Measurements from ENCODE around the gene TRIO.
"Not testable (repeated sequence)": the region's sequence is repeated elsewhere in the genome, so short reads cannot be mapped to it uniquely, and the experiment has no call there.

The TRIO gene

DNA sequence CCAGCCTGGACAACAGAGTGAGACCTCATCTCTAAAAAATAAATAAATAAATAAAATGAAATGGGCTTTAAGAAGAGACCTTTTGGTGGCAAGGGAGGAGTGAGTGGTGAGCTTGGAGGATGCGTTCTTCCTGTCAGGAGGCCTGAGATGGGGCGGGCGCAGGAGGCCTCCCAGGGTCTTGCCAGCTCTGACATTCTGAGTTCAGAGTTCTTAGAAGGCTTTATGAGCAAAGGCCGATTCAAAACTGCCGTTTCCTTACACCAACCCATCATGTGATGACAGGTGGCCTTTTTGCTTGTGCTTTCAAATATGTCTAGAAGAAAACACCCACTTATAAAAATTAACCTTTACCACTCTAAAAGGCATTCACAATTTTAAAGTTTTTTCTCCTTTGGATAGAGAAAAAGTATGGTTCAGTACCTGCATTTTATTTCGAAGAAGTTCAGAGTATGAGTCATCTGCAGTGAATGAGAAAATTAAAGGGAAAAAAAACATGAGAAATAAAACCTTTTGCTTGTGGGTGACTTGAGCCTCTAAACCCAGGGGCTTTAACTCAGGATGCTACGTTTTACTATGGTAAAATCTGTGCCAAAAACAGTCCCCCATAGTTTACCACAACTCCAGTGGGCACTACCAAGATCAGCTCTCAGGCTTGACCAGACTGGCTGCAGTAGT, 281.0 kb downstream of the TRIO start:
- no peak for DNase-seq

DNA sequence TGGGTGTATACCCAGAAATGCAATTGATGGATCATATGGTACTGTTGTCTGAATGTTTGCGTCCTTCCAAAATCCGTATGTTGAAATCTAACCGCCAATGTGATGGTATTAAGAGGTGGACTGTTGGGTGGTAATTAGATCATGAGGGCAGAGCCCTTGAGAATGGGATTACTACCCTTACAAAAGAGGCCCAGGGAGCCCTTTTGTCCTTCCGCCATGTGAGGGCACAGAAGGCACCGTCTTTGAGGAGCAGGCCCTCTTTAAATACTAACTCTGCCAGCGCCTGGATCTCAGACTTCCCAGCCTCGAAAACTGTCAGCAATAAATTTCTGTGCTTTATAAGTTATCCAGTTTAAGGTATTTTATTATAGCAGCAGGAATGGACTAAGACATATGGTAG, 282.4 kb downstream of the TRIO start:
- DNase-seq: no peak

DNA sequence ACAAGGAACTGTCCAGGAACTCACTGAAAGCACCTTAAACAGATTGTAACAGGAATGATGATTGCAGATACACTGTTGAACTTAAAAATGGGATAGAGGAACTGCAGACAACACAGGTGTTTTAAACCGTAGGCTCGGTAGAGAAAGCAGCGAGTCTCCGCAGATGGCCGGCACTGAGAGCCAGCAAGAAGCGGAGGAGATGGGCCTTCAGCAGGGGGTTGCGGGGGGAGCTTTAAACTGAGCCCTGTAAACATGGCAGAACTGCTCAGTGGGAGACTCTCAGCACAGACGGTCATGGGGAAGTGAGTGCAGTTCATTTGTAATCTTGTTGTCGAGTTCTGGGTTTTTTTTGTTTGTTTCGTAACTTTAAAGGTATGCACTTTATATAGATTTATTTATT, 283.4 kb downstream of the TRIO start:
- no peak for DNase-seq

DNA sequence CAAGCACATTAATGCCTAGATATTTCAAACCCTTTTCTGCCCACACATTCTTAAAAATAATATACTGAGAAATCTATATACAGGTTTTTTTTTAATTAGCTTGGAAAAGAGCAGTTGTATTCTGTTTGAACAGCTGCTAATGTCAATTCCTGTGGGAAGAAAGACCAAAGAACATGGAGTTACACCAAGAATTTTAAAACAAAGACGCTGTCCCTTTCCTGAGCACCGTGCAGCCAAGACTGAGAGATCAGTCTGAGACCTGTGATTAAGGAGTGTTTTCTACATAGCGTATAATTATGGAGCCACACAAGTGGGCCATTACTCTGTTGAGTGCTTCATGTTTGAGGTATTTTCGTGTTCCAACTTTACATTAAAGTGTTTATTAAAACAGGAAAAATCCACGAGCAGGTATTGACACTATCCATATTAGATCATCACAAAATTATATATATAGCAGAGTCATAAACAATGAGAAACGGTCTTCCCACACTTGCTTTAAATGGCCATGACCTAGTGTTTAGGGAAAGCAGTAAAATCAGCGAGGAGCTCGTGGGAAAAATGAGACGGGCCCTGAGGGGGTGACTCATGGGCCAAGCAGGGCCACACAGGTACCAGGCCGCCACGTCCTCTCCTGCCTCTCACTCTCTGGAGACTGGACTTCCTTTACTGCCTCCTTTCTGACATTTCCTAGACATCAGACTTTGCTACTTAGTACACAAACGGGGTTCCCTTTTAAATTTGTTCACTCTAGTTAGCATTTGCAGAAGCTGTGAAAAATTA, 285.4 kb downstream of the TRIO start:
- DNase-seq: no peak

DNA sequence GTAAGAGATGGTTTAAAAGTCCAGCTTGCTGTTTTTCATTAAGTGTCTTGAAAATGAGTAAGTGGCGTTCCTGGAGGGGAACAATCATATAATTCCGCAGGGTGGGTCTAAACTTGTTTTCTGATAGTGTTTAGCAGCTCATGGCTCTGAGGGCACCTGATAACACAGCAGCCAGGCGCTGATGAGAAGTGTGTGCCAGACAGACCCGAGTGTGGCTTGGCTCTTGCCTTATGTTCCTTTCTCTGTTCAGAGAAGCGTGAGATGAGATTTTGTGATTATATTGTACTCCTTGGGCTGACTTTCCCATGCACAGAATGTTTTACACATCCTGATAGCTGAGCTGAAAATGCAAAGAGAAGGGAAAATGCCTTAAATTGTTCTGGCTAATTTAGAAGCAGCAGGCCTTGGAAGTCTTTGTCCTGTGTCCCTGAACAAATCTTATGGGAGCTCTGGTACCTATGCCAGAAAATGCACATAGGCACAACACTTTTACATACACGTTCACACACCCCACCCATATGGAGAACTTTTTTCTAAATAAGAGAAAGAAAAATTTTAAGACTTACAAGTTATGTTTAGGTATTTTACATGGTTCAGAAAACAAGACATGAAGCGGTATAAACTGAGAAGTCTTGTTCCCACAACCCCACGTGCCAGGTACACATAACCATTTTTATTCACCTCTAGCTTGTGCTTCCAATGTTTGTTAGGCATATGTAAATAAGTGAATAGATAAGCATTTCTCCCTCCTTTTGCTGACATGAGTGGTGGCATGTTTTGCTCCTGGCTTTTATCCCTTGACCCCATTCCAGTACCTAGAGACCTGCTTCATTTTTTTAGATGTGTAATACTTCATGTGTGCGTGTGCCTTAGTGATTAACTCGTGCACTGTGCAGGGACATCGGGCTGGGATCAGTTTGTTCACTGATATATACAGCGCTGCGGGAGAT, 286.2 kb downstream of the TRIO start:
- no peak for DNase-seq

DNA sequence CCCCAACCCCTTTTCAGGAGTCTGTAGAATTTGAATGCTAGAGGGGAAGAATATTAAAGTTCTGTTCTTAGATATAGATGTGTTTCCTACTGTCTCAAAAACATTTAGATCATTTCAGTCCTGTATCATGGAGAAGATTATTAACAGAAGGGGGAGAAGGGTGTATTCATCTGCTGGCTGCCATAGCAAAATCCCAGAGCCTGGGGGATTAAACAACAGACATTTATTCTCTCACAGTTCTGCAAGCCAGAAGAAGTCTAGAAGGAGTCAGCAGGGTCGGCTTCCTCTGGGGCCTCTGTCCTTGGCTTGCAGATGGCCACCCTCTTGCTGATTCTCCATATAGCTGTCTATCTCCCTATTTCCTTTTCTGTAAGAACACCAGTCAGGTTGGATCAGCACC, 288.4 kb downstream of the TRIO start:
- DNase-seq: no peak

DNA sequence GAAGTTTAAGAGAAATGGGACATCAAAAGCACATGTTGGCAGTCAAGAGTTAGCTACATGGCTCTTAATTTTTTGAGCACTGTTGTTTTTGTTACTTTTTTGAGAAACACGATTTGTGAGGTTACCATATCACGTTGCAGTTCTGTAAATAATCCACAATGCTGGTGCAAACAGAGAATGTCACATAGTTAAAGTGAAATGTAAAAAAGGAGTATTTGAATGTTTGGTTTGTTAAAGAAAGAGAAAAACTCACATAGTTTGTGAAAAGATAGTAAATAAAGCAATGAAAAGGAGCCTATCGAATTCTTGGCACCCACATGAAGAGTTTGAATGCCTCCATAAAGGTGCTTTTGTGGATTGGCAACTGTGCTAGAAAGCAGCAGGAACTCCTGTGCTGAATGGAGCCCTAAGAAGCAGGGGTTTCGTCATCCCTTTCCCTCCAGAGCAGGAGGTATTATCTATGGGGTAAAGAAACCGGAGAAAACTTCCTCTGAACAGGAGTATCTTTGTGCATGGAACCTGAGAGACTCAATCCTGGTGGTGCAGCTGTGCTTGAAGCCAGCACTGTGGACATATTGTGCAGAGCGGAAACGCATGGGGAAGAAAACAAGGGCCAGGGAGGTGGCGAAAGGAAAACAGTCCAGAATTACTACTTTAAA, 289.9 kb downstream of the TRIO start:
- DNase-seq: no peak

DNA sequence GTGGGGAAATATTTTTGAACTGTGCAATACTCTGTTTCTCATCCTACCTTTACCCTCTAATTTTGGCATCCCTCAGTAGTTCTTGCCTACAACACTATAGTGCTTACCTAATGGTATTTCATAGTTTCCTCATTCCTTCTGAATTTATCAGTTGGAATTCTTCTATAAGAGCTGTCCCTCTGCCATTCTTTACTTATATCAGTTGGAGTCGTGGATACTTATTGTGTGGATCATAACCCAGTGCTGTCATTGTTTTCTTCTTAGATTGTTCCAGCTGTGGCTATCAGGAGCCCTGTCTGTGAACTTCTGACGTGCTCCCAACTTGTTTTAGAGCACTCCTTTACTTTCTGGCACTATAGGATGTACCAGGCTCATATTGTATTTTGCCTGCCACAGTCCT, 292.3 kb downstream of the TRIO start:
- DNase-seq: no peak

DNA sequence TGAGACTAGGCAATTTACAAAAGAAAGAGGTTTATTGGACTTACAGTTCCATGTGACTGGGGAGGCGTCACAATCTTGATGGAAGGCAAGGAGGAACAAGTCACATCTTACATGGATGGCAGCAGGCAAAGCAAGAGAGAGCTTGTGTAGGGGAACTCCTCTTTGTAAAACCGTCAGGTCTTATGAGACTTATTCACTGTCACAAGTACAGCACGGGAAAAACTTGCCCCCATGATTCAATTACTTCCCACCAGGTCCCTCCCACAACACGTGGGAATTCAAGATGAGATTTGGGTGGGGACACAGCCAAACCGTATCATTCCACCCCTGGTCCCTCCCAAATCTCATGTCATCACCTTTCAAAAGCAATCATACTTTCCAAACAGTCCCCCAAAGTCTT, 293.0 kb downstream of the TRIO start:
- not testable (repeated sequence) for DNase-seq

DNA sequence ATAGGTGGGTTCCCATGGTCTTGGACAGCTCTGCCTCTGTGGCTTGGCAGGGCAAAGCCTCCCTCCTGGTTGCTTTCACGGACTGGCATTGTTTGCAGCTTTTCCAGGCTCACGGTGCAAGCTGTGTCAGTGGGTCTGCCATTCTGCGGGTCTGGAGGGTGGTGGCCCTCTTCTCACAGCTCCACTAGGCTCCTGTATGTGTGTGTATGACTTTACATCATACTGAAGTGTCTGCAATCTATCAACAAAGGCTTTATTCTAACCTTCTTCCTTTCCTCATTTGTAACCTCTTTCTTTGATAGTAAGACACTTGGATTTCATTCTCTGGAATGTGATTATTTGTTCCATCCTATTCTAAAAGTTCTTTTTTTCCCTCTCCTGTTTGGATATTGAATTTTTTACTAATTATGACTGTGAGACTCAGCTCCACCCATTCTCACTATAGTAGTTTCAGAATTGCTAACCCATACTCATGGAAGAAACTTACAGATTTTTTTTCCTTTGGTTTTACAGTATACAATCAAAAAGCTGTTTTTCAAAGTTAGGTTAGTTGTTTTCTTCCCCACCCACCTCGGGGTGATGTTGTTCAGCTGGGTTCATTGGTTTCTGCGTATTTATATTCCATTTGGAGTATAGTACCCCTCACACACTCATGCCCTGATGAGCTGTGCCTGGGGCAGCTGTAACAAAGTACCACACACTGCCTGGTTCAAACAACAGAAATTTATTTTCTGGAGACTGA, 293.8 kb downstream of the TRIO start:
- no peak for DNase-seq

DNA sequence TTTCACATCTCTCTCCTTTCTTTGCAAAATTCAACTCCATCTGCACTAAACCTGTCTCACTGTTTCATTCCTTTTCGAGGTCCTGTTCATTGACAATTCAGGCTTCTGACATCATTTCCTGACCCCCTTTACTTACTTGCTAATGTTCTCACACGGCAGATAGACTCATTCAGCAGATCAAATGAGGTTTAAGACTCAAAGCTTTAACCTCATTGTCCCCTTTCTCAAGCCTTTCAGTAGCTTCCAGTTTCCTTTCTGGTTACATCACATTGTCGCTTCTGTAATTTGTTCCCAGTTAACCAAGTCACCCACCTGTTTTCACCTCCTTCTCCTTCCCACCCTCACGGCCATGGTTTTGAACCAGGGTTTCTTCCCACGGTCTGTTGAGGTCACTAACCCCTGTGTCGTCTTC, 295.1 kb downstream of the TRIO start:
- no peak for DNase-seq

DNA sequence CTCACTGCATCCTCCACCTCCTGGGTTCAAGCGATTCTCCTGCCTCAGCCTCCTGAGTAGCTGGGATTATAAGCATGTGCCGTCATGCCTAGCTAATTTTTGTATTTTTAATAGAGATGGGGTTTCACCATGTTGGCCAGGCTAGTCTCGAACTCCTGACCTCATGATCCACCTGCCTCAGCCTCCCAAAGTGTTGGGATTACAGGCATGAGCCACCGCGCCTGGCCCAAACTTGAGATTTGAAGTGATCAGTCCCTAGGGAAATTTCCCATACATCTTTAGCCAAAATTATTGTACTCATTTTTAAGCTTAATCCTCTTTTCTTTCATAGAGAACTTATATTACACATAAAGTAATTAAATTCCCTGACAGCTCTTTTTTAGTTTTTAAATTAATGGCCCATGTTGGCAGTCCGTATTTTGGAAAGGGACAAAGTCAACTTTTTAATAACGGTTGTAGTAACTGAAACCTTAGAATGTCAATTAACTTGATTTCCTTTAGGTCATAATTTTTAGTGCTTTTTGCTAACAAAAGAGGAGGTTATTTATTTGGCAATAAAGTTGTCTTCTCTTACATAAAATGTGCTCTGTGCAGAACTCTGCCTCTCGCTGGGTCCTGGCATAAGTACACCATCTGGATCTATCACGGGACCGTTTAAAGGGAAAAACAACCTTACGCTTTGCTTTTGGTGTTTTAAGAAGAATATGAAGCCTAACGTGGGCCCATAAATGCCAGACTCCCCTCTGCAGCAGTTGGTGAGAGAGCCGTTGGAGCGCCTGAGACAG, 296.1 kb downstream of the TRIO start:
- no peak for DNase-seq

DNA sequence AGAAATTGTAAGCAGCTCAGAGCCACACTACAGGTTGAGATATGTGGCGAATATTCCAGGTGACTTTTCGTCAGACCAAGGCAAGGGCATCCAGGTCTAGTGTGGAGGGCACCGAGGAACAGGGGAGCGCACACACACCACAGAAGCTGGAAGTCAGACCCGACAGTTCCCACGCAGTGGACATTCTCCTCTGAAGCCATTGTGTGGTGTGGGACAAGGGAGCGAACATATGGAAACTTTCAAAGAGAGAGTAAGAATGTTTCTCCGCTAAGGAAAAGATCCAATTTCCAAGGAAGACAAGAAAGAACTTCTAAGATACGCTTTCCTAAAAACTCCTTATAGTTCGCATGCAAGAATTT, 297.1 kb downstream of the TRIO start:
- no peak for DNase-seq

DNA sequence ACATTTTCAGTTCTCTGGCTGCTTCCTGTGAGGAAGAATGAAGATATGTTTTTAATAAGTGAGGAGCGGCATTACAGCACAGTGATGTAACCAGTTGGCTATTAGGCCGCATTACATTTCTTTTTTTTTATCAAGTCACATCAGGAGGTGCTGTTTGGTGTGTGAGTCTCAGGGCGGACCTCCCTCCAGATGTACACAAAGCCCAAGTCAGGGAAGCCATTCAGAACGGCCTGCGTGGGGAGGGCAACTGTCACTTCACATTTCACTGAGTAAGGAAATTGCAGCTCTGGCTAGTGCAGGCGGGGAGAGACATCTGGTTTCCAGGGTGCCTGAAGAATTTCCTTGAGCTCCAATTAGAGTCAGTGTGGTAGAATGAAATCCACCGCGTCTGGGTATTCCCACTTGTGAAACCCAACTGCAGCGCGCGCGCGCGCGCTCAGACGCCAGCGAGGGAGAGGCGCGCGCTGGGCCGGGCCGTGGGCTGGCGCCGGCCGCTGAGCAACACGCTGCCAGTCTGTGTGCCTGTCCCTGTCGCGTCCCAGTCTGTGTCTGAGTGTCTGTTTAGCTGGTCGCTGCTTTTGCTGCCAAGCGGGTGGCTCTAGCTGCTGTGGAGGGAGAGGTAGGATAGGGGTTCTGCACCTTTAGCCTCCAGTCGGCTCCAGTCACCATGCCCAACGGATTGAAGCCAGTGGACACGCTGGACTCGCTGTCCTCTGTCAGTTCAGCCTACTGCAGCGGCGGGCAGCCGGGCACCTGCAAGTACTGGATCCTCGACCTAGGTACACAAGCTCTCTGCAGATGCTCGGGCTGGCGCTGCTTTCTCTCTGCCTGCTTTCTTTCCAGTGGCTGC, 297.7 kb downstream of the TRIO start:
- no peak for DNase-seq

DNA sequence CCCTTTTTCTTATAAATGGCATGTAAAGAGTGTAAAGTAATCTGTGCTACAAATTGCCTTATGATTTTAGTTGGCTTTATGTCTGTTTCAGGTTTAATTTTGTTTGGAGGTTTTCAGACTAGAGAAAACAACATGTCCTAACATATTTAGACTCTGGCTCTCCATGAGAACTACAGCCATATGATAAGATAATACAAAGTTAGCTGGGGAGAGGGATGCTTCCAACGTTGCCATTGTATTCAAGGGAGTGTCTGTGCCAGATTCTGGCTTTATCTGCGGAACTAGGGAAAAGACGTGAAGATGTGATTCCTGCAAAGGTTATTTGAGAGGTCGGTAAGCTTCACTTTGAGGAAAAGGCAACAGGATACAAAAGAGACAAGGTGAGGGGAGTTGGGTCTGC, 298.5 kb downstream of the TRIO start:
- DNase-seq: no peak

DNA sequence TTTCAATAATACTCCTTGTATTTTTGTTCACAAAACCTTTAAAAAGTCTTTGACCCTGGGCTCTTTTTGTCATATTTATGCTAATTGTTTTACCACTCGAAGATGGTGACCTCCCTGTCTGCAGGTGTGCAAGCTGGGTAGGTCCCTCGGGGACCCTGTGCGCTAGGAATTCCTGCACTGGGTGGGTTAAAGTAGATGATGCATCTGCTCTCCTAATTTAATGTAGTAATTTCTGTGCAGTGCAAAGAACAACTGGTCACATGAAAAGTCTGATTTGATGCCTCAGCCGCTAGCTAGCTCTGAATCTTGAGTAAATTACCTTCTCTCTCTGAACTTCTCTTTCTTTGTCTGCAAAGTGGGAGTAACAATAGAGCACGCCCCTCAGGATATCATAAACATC, 299.4 kb downstream of the TRIO start:
- DNase-seq: no peak

DNA sequence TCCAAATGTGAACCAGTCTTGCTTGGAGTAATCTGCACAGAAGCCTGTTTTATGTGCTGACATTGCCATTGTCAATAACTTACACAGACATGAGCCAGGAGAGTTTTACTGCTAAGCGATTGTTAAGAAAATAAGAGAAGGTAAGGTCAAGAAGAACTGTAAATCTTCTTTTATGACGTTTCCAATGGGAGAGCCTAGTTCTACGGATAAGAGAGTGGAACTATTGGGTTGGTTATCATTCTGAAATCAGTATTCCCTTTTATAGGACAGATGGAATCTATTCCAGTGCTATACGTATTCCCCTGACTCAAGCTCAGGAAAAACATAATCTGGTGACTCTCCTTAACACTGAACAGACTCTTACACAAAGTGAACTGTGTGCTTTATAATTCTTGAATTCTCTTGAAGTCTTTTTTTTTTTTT, 300.5 kb downstream of the TRIO start:
- DNase-seq: no peak

DNA sequence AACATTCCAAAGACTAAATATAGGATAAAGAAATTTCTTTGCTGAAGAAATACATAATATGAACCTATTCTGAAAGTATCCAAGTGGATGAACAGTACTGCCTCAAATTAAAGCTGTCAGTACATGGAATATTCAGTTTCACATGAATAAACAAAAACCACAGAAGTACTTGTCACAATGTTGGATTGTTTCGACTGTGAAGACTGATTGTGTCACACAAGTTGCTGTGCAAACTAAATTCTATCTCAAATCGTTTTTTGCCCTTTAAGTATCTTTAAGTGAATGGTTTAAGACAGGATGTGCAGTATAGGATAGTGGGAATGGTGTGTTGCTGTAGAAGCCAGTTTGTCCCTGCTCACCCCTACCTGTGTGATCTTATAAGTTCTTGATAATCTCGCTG, 301.0 kb downstream of the TRIO start:
- no peak for DNase-seq

DNA sequence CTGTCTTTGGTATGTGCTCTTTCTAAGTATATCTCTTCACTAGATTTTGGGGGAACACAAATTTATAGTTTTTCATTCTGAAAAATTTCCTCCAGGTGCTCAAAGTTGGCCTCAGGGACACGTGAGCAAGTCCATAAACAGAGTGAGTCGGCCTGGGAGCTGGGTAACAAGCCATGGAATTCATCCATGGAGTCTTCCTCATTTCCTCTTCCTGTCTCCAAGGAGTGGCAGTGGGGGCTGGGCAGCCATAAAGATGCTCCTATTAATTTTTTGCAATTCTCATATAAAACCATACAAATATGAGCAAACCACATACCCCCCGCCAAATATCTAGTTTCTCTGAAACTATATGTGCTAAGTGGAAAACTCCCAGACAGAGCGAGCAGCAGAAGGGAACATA, 301.9 kb downstream of the TRIO start:
- no peak for DNase-seq

DNA sequence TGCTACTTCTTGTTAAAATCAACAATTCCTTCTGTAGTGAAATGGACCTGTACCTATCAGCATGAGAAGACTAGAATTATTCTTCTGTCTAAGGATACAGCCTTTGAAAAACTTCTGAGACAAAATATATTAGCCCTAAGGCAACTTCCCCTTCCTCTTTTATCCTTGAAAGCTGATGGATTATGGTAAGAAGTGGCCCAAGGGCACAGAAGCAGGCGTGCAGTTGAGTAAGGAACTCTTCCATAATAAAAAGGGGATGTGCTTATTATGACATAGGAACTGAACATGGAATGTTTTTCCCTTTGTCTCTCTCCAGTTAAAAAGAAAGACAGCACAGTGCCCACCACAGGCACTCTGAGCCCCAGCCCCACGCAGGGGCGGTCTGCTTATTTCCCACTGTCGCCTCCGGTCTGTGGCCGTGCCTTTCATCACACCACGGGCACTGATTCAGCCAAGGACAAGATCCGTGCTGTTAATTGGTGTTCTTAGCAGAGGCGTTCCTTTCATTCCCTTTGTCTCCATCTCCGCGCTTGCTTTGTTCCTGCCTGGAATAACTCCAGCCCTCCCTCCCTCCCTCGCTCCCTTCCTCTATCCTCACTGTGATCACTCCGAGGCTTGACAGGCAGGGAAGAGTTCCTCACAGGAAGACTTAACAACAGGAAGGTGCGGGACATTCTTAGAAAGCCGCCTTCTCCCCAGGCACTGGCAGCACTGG, 302.6 kb downstream of the TRIO start:
- DNase-seq: no peak
